Measurements from ENCODE around the gene TSPAN18.

TSPAN18 gene

GRCh38 chr11:44946263-44946662 is 219.5 kb downstream of the TSPAN18 start:
- H4K8ac ChIP-seq (ENCODE audit: low read length), result no peak overlapping the region
- no peak overlapping the region for H2BK15ac ChIP-seq (ENCODE audit: low read depth, poor library complexity, severe bottlenecking)
- no peak overlapping the region for H2AK5ac ChIP-seq (ENCODE audit: low read length, severe bottlenecking)
- no peak overlapping the region for H3K18ac ChIP-seq (ENCODE audit: low read depth in 1 of 2, low read length in 2 of 2)
- WGBS, result 86% methylated on average over 12 of the region's 12 CpGs
- H3K4me1 ChIP-seq (ENCODE audit: control insufficient read depth, insufficient read depth, low read depth, low read length), result peaks cover 35% of the 10 kb centered on the region
- H3K36me3 ChIP-seq (ENCODE audit: control insufficient read depth in 1 of 2, insufficient read depth in 2 of 2, low read depth in 1 of 2, low read length in 2 of 2), result peaks cover 15 to 23% of the 10 kb centered on the region in 2 experiments
- DNase-seq, result no peak
- no peak overlapping the region for H2BK5ac ChIP-seq (ENCODE audit: low read depth, low read length, poor library complexity, severe bottlenecking)
- H3K79me1 ChIP-seq (replicated peaks; ENCODE audit: low read length, poor library complexity, severe bottlenecking), result peaks cover 33% of the 10 kb centered on the region
- no peak overlapping the region for H3K4ac ChIP-seq (ENCODE audit: low read depth in 1 of 2, low read length in 2 of 2)
- no peak overlapping the region for H2BK12ac ChIP-seq (ENCODE audit: low read length in 2 of 2)
- H3K23ac ChIP-seq (ENCODE audit: low read length in 2 of 2), result no peak overlapping the region
- no peak overlapping the region for H3K4me2 ChIP-seq (ENCODE audit: low read length, poor library complexity, severe bottlenecking)
- no peaks in the 10 kb centered on the region for H3K9me3 ChIP-seq (ENCODE audit: control insufficient read depth, low read length)
- peak overlapping the region in 1 of 2 experiments; percentile 47 for H3K4me3 ChIP-seq (ENCODE audit: insufficient read depth in 1 of 2, low read depth in 1 of 2, low read length in 2 of 2)
- no peak overlapping the region for H3K27ac ChIP-seq (ENCODE audit: low read length, poor library complexity, severe bottlenecking)
- H3K9ac ChIP-seq (ENCODE audit: low read length), result peak overlapping the region; percentile 77
- H2AFZ ChIP-seq (ENCODE audit: low read depth, low read length), result no peak overlapping the region
- no peak overlapping the region for H3K14ac ChIP-seq (ENCODE audit: low read length in 2 of 2)
- no peak overlapping the region for H2BK120ac ChIP-seq (ENCODE audit: low read depth, low read length)
- no peaks in the 10 kb centered on the region for H3K27me3 ChIP-seq (ENCODE audit: control insufficient read depth in 1 of 2, insufficient read depth in 1 of 2, low read length in 2 of 2)
- H4K91ac ChIP-seq (ENCODE audit: low read length), result no peak overlapping the region

GRCh38 chr11:44947114-44947513 is 220.4 kb downstream of the TSPAN18 start:
- H2BK12ac ChIP-seq (ENCODE audit: low read length in 2 of 2), result no peak overlapping the region
- no peaks in the 10 kb centered on the region for H3K9me3 ChIP-seq (ENCODE audit: control insufficient read depth, low read length)
- no peak overlapping the region for H3K4ac ChIP-seq (ENCODE audit: low read depth in 1 of 2, low read length in 2 of 2)
- H3K27ac ChIP-seq (ENCODE audit: low read length, poor library complexity, severe bottlenecking), result no peak overlapping the region
- no peak overlapping the region for H3K23ac ChIP-seq (ENCODE audit: low read length in 2 of 2)
- H4K8ac ChIP-seq (ENCODE audit: low read length), result no peak overlapping the region
- no peak overlapping the region for H3K4me2 ChIP-seq (ENCODE audit: low read length, poor library complexity, severe bottlenecking)
- no peak overlapping the region for H2BK120ac ChIP-seq (ENCODE audit: low read depth, low read length)
- H2BK5ac ChIP-seq (ENCODE audit: low read depth, low read length, poor library complexity, severe bottlenecking), result no peak overlapping the region
- H3K4me3 ChIP-seq (ENCODE audit: insufficient read depth in 1 of 2, low read depth in 1 of 2, low read length in 2 of 2), result no peak overlapping the region
- peaks cover 35% of the 10 kb centered on the region for H3K4me1 ChIP-seq (ENCODE audit: control insufficient read depth, insufficient read depth, low read depth, low read length)
- no peak overlapping the region for H2AK5ac ChIP-seq (ENCODE audit: low read length, severe bottlenecking)
- 73% methylated on average over 7 of the region's 9 CpGs for WGBS
- H3K36me3 ChIP-seq (ENCODE audit: control insufficient read depth in 1 of 2, insufficient read depth in 2 of 2, low read depth in 1 of 2, low read length in 2 of 2), result peaks cover 12 to 23% of the 10 kb centered on the region in 2 experiments
- peak overlapping the region; percentile 67 for H3K9ac ChIP-seq (ENCODE audit: low read length)
- H3K27me3 ChIP-seq (ENCODE audit: control insufficient read depth in 1 of 2, insufficient read depth in 1 of 2, low read length in 2 of 2), result no peaks in the 10 kb centered on the region
- H3K14ac ChIP-seq (ENCODE audit: low read length in 2 of 2), result no peak overlapping the region
- H2BK15ac ChIP-seq (ENCODE audit: low read depth, poor library complexity, severe bottlenecking), result no peak overlapping the region
- H4K91ac ChIP-seq (ENCODE audit: low read length), result no peak overlapping the region
- H2AFZ ChIP-seq (ENCODE audit: low read depth, low read length), result no peak overlapping the region
- DNase-seq, result no peak
- H3K79me1 ChIP-seq (replicated peaks; ENCODE audit: low read length, poor library complexity, severe bottlenecking), result peaks cover 24% of the 10 kb centered on the region
- H3K18ac ChIP-seq (ENCODE audit: low read depth in 1 of 2, low read length in 2 of 2), result no peak overlapping the region

GRCh38 chr11:44948155-44948554 is 221.4 kb downstream of the TSPAN18 start:
- Histone ChIP-seq H3K79me1 (replicated peaks; ENCODE audit: low read length, poor library complexity, severe bottlenecking) (peaks cover 18% of the 10 kb centered on the region), H3K27me3 (ENCODE audit: control insufficient read depth in 1 of 2, insufficient read depth in 1 of 2, low read length in 2 of 2) (no peaks in the 10 kb centered on the region), H2BK5ac (ENCODE audit: low read depth, low read length, poor library complexity, severe bottlenecking) (no peak overlapping the region), H3K14ac (ENCODE audit: low read length in 2 of 2) (peak overlapping the region in 1 of 2 experiments; percentile 83), H3K4me2 (ENCODE audit: low read length, poor library complexity, severe bottlenecking) (no peak overlapping the region), H2AFZ (ENCODE audit: low read depth, low read length) (no peak overlapping the region), H3K9me3 (ENCODE audit: control insufficient read depth, low read length) (no peaks in the 10 kb centered on the region), H3K4ac (ENCODE audit: low read depth in 1 of 2, low read length in 2 of 2) (peak overlapping the region; percentile 24 to 61), H3K27ac (ENCODE audit: low read length, poor library complexity, severe bottlenecking) (no peak overlapping the region), H4K91ac (ENCODE audit: low read length) (peak overlapping the region; percentile 39), H3K4me1 (ENCODE audit: control insufficient read depth, insufficient read depth, low read depth, low read length) (peaks cover 25% of the 10 kb centered on the region), H3K9ac (ENCODE audit: low read length) (no peak overlapping the region), H2BK15ac (ENCODE audit: low read depth, poor library complexity, severe bottlenecking) (no peak overlapping the region), H3K23ac (ENCODE audit: low read length in 2 of 2) (peak overlapping the region in 1 of 2 experiments; percentile 85), H3K4me3 (ENCODE audit: insufficient read depth in 1 of 2, low read depth in 1 of 2, low read length in 2 of 2) (no peak overlapping the region), H4K8ac (ENCODE audit: low read length) (peak overlapping the region; percentile 56), H2BK120ac (ENCODE audit: low read depth, low read length) (no peak overlapping the region), H2BK12ac (ENCODE audit: low read length in 2 of 2) (peak overlapping the region in 1 of 2 experiments; percentile 64), H2AK5ac (ENCODE audit: low read length, severe bottlenecking) (no peak overlapping the region), H3K18ac (ENCODE audit: low read depth in 1 of 2, low read length in 2 of 2) (peak overlapping the region; percentile 30 to 54), H3K36me3 (ENCODE audit: control insufficient read depth in 1 of 2, insufficient read depth in 2 of 2, low read depth in 1 of 2, low read length in 2 of 2) (peaks cover 12 to 23% of the 10 kb centered on the region in 2 experiments)
- 98% methylated on average over 3 of the region's 3 CpGs for WGBS
- DNase-seq, result no peak

- H2BK120ac ChIP-seq (ENCODE audit: low read depth, low read length), result peak overlapping the region; percentile 46
- H4K91ac ChIP-seq (ENCODE audit: low read length), result no peak overlapping the region
- H3K9ac ChIP-seq (ENCODE audit: low read length), result peak overlapping the region; percentile 90
- peak overlapping the region; percentile 86 for H3K4me2 ChIP-seq (ENCODE audit: low read length, poor library complexity, severe bottlenecking)
- H3K4me3 ChIP-seq (ENCODE audit: insufficient read depth in 1 of 2, low read depth in 1 of 2, low read length in 2 of 2), result peak overlapping the region; percentile 72 to 91
- H3K23ac ChIP-seq (ENCODE audit: low read length in 2 of 2), result no peak overlapping the region
- peak overlapping the region in 1 of 2 experiments; percentile 4 for H2BK12ac ChIP-seq (ENCODE audit: low read length in 2 of 2)
- H3K36me3 ChIP-seq (ENCODE audit: control insufficient read depth in 1 of 2, insufficient read depth in 2 of 2, low read depth in 1 of 2, low read length in 2 of 2), result peaks cover 12 to 13% of the 10 kb centered on the region in 2 experiments
- H2BK15ac ChIP-seq (ENCODE audit: low read depth, poor library complexity, severe bottlenecking), result peak overlapping the region; percentile 73
- H3K14ac ChIP-seq (ENCODE audit: low read length in 2 of 2), result peak overlapping the region in 1 of 2 experiments; percentile 21
- 1% methylated on average over 37 of the region's 57 CpGs for WGBS
- H3K79me1 ChIP-seq (replicated peaks; ENCODE audit: low read length, poor library complexity, severe bottlenecking), result peaks cover 18% of the 10 kb centered on the region
- no peak overlapping the region for H3K27ac ChIP-seq (ENCODE audit: low read length, poor library complexity, severe bottlenecking)
- no peak overlapping the region for H4K8ac ChIP-seq (ENCODE audit: low read length)
- no peaks in the 10 kb centered on the region for H3K9me3 ChIP-seq (ENCODE audit: control insufficient read depth, low read length)
- no peak overlapping the region for H2BK5ac ChIP-seq (ENCODE audit: low read depth, low read length, poor library complexity, severe bottlenecking)
- H2AFZ ChIP-seq (ENCODE audit: low read depth, low read length), result no peak overlapping the region
- H3K18ac ChIP-seq (ENCODE audit: low read depth in 1 of 2, low read length in 2 of 2), result peak overlapping the region; percentile 79 to 88
- peak; percentile 73 for DNase-seq
- no peak overlapping the region for H2AK5ac ChIP-seq (ENCODE audit: low read length, severe bottlenecking)
- peaks cover 15% of the 10 kb centered on the region for H3K4me1 ChIP-seq (ENCODE audit: control insufficient read depth, insufficient read depth, low read depth, low read length)
- peak overlapping the region in 1 of 2 experiments; percentile 34 for H3K4ac ChIP-seq (ENCODE audit: low read depth in 1 of 2, low read length in 2 of 2)
- no peaks in the 10 kb centered on the region for H3K27me3 ChIP-seq (ENCODE audit: control insufficient read depth in 1 of 2, insufficient read depth in 1 of 2, low read length in 2 of 2)
Observed at GRCh38 chr11:44949160-44950030, 222.6 kb downstream of the TSPAN18 start.

All from mesenchymal stem cell (in vitro differentiated cells and primary cell).